Activated T-helper 9 cell treated with anti-CD3 and anti-CD28 coated beads, Interleukin-2, amount 50 U/mL, for 16 hours (primary cell): ENCODE results near the gene MARS1.
A peak's percentile ranks its signal among the peaks of the same experiment; 100 is the strongest.

Source experiments
- DNase-seq: peaks from one replicate; pipeline ENCODE4 v3.0.0-alpha.2; 2020; ENCODE audit warnings: low read depth

The MARS1 gene

DNA sequence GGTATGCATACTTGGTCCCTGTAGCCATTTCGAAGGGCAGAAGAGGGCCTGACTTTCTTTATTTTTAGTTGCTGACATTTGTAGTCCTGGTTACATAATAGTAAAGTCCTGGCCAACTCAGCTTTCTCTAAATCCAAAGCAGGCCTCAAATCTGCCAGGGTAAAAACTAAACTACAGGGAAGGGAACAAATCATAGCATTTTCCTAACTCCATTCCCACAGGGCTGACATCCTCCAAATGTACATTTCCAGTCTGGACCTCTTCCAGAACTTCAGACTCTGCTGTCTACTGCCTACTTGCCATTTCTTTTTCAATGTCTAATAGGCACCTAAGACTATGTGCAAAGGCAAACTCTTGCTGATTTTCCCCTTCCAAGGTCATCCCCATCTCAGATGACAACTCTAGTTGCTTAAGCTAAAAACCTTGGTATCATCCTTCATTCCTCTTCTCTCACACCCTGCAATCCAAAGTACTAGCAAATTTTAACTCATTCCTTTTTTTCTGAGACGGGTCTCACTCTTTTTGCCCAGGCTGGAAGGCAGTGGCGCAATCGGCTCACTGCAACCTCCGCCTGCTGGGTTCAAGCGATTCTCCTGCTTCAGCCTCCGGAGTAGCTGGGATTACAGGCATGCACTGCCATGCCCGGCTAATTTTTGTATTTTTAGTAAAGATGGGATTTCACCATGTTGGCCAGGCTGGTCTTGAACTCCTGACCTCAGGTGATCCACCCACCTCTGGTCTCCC, 30.5 kb downstream of the MARS1 start:
- no peak for DNase-seq

- DNase-seq = no peak
These were observed 31.3 kb downstream of the MARS1 start for GRCh38 chr12:57518920-57519795.

DNA sequence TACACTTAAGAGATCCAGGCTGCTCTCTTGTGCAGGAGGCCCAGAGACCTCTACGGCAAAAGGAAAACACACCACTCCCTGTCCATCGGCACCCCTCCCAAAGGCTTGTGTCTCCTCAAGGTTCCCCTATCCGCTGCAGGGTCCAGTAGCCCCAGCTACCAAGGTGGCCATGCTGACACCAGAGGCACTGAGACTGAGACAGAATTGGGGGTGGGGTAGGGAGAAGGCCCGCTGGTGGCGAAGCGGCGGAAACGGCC, 31.9 kb downstream of the MARS1 start:
- DNase-seq = peak; percentile 8

- DNase-seq = peak; percentile 100
These were observed 32.4 kb downstream of the MARS1 start, which contains the start of gene DDIT3 for GRCh38 chr12:57520053-57520818. DDIT3 (minus strand) TSS chr12:57520514; CDS start chr12:57517406, 3,108 bp downstream.

GRCh38 chr12:57521525-57522010, 33.7 kb downstream of the MARS1 start:
- DNase-seq = no peak

GRCh38 chr12:57522011-57522886, 34.4 kb downstream of the MARS1 start, which contains the start of gene MBD6:
MBD6 (plus strand) TSS chr12:57522824; CDS start chr12:57524304, 1,480 bp downstream.
- peak; percentile 86 for DNase-seq

DNA sequence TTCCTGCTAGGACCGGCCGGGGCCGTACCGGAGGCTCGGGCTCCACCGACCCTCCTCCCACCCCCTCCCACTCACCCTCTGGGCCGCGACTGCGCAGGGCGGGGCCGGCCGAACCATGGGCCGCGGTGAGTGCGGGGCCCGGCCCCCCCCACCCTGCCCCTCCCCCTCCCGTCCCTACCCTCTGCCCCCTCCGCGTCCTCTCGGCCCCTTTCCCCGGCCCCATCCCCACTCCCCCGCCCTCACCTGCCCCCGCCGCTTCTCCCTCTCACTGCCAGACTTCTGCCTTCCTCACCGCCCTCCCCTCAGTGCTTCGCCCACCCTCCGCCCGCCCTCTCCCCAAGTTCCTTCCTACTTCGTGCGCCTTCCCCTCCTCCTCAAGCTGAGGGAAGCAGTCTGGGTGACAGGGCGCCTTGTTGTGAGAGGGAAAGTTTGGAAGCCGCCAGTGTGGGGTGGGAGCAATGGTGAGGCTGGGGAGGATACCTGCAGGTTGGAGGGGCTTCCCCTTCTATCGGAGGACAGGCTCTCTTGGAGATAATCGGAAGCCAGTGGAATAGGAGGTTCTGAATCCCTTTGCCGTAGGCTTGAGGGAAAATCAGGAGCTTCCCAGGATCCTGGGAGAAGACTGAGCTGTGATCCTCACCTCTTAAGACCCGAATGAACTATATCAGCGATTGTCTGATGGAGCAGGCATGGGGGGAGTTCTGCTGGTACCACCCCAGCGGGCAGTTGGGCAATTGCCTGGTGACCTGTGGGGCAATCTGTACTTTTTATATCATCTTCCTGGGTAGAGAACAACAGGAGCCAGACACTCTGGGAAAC, 35.2 kb downstream of the MARS1 start:
- peak; percentile 42 for DNase-seq

- no peak for DNase-seq
These were observed 36.1 kb downstream of the MARS1 start for GRCh38 chr12:57523706-57524614.

GRCh38 chr12:57524814-57525614, 37.1 kb downstream of the MARS1 start:
- no peak for DNase-seq

- no peak for DNase-seq
These were observed 37.9 kb downstream of the MARS1 start for GRCh38 chr12:57525615-57526383.

- no peak for DNase-seq
These were observed 38.7 kb downstream of the MARS1 start for GRCh38 chr12:57526477-57527126.

DNA sequence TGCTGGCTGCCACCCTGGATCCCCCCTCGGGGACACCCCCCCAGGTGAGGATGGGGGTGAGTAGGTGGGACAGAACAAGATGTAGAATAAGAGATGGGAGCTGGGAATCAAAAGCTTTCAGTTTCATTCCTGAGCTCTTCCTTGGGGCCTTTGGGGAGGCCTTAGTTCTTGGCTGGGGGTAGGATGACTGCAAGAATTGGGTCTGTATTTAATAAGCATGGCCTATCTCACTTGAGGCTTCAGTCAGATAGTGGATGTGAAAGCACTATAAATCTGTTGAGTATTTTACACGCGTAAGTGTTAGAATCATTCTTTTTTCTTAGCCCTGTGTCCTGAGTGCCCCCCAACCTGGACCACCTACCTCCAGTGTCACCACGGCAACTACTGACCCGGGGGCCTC, 39.3 kb downstream of the MARS1 start:
- DNase-seq = no peak

DNA sequence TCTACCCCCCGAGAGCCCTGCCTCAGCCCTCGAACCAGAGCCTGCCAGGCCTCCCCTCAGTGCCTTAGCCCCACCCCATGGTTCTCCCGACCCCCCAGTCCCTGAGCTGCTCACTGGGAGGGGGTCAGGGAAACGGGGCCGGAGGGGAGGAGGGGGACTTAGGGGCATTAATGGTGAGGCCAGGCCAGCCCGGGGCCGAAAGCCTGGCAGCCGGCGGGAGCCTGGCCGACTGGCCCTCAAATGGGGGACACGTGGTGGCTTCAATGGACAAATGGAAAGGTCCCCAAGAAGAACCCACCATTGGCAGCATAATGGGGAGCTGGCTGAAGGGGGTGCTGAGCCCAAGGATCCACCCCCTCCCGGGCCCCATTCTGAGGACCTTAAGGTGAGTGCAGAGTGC, 40.3 kb downstream of the MARS1 start:
- no peak for DNase-seq

DNA sequence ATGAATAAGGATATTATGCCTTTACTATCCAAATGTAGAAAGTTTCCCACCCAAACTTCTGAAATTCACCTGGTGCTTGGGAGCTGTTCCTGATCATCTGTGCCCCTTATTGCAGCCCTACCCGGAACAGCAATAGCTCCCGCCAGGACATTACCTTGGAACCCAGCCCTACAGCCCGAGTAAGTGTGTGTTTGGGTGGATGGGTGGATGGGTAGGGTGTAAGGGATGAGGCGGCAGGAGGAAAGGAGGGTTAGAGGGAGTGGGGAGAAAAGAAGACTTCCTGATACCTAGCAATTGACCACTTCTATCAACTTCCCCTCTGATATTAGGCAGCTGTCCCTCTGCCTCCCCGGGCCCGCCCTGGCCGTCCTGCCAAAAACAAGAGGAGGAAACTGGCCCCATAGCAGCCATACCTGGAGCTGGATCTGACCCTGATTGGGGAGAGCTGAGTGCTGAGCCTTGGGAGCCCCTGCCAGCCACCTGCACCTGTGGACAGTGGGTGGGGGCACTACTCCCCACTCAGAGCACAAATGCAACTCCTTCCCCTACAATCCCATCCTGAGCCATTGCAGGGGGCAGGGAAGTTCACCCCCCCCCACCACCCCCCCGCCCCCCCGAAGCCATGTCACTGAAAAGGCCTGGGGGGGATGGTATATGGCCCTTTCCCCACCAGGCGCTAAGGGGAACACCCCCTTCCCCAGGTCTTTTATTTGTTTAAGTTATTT, 41.1 kb downstream of the MARS1 start:
- no peak for DNase-seq

- DNase-seq = no peak
These were observed 42.0 kb downstream of the MARS1 start for GRCh38 chr12:57529831-57530230.

GRCh38 chr12:57530396-57531142, 42.7 kb downstream of the MARS1 start:
- DNase-seq = no peak
